Measurements from ENCODE around the gene ZNF326.

GRCh38 chr1:90012300-90012699, 17.4 kb downstream of the ZNF326 start:
- TF ChIP-seq, protein P1, sequence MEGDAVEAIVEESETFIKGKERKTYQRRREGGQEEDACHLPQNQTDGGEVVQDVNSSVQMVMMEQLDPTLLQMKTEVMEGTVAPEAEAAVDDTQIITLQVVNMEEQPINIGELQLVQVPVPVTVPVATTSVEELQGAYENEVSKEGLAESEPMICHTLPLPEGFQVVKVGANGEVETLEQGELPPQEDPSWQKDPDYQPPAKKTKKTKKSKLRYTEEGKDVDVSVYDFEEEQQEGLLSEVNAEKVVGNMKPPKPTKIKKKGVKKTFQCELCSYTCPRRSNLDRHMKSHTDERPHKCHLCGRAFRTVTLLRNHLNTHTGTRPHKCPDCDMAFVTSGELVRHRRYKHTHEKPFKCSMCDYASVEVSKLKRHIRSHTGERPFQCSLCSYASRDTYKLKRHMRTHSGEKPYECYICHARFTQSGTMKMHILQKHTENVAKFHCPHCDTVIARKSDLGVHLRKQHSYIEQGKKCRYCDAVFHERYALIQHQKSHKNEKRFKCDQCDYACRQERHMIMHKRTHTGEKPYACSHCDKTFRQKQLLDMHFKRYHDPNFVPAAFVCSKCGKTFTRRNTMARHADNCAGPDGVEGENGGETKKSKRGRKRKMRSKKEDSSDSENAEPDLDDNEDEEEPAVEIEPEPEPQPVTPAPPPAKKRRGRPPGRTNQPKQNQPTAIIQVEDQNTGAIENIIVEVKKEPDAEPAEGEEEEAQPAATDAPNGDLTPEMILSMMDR (conservative IDR thresholded peaks at IDR 0.05; ENCODE audit: low read depth, low read length): no peak
- TF ChIP-seq EZH2 (IDR thresholded peaks at IDR 0.05; ENCODE audit: borderline replicate concordance, low read depth, low read length, poor library complexity, severe bottlenecking): no peak
